Measurements from ENCODE around the gene LNPK.
"Not testable (repeated sequence)": the region's sequence is repeated elsewhere in the genome, so short reads cannot be mapped to it uniquely, and the experiment has no call there.

Gene LNPK

DNA sequence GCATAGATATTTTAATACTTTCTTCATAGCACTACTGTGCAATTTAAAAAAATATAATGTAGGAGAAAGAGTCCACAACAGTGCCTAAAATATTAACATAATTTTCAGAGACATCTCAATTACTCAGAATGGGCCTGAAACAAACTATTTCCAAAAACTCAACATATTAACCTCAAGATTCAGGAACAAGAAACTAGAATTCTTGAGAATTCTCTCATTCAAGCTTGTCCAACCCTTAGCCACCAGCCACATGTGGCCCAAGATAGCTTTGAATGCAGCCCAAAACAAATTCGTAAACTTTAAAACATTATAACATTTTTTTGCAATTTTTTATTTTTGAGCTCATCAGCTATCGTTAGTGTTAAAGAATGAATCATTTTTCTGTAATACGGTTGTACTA is 35.2 kb downstream of the LNPK start:
- no peak for DNase-seq

DNA sequence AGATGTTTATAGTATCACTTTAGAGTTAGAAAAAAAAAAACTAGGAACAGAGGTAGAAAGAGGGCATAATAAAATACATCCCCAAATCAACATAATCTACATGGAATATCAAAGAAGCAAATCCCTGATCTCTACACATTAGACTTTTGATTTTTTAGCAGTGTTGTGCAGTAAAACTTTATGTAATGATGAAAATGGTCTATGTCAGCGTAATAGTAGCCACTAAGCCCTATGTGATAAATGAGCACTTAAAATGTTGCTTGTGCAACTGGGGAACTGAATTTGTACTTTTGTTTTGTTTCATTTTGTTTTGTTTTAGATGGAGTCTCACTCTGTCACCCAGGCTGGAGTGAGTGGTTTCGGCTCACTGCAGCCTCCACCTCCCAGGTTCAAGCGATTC is 36.3 kb downstream of the LNPK start:
- no peak for DNase-seq

GRCh38 chr2:175964195-175964594 is 37.9 kb downstream of the LNPK start:
- DNase-seq = peak in 1 of 2 experiments; percentile 7

DNA sequence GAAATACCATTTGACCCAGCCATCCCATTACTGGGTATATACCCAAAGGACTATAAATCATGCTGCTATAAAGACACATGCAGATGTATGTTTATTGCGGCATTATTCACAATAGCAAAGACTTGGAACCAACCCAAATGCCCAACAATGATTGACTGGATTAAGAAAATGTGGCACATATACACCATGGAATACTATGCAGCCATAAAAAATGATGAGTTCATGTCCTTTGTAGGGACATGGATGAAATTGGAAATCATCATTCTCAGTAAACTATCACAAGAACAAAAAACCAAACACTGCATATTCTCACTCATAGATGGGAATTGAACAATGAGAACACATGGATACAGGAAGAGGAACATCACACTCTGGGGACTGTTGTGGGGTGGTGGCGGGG is 38.9 kb downstream of the LNPK start:
- not testable (repeated sequence) for DNase-seq

DNA sequence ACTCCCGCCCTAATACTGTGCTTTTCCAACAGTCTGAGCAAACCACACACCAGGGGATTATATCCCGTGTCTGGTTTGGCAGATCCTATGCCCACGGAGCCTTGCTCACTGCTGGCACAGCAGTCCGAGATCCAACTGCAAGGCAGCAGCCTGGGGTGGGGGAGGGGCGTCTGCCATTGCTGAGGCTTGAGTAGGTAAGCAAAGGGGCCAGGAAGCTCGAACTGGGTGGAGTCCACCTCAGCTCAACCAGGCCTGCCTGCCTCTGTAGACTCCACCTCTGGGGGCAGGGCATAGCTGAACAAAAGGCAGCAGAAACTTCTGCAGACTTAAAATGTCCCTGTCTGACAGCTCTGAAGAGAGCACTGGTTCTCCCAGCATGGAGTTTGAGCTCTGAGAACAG is 44.2 kb downstream of the LNPK start:
- no peak for DNase-seq

- no peak for DNase-seq
Measured at GRCh38 chr2:175955136-175955535, 46.9 kb downstream of the LNPK start.

GRCh38 chr2:175950512-175950911 is 51.6 kb downstream of the LNPK start:
- no peak for DNase-seq

GRCh38 chr2:175948191-175948590 is 53.9 kb downstream of the LNPK start:
- no peak for DNase-seq

- no peak for DNase-seq
Measured at GRCh38 chr2:175947073-175947472, 55.0 kb downstream of the LNPK start.

DNA sequence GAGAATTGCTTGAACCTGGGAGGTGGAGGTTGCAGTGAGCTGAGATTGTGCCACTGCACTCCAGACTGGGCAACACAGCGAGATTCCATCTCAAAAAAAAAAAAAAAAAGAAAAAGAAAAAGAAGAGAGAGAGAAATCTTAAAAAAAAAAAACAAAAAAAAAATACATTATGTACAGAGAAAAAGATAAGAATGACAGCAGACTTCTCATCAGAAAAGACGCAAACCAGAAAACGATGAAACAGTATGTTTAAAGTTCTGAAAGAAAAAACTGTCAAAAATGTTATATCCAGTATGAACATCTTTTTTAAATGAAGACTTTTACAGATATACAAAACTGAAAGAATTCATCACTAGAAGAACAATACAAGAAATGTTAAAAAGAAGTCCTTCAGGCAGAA is 60.4 kb downstream of the LNPK start:
- no peak for DNase-seq

- no peak for DNase-seq
Measured at GRCh38 chr2:175937216-175937615, 64.9 kb downstream of the LNPK start.

GRCh38 chr2:175935289-175936181 is 66.5 kb downstream of the LNPK start:
- no peak for DNase-seq

DNA sequence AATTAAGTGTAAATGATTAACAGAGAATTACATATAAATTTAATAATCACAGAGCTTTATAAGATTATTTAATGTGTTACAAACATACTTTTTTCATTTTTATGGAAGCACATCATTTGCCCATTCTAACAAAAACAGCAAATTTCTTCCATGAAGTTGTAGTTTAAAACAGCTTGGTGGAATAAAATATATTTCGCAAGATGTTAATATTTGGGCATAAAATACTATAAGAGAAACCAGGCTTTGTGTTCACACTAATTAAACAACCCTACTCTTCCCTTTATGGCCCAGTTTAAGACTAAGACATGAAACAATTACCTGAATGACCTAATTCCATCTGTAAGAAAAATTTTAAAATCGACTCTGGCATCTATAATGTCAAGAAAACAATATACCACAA is 69.4 kb downstream of the LNPK start:
- no peak for DNase-seq

DNA sequence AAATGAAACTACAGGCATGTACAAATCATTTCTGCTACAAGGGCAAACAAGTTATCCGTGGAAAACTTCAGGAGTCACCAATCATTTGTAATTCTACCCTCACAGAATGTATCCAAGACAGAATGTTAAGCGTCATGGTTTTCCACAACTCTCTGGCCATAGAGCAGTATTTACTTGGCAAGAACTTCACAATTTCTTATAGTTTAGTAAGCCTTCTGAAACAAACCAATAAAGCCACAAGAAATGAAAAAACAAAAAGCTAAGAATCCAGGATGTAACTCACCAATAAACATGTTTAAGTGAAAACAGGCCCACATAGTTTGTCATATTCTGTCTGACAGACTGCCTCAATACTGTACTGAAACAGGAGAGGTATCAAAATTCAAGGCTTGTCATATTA is 70.3 kb downstream of the LNPK start:
- DNase-seq = no peak

DNA sequence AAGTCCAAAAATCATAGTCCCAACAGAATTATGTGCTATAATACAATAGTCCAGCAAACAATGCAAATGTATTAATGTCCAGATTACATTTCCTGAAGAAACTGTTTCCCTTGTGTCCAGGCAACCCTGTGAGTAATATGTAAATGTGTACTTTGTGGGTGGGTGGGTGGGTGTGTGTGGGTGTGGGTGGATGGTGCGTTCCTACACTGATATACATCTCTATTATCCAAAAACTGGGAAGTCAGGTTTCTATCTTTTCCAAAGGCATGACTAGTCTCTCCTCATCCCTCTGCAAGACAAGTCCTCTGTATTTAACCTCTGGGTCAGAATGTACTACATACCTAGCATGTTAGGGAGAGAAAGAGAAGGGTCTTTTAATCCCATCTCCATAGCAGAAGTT is 71.6 kb downstream of the LNPK start:
- DNase-seq = no peak

GRCh38 chr2:175929850-175930249 is 72.2 kb downstream of the LNPK start:
- no peak for DNase-seq

GRCh38 chr2:175926272-175926671 is 75.8 kb downstream of the LNPK start:
- no peak for DNase-seq

DNA sequence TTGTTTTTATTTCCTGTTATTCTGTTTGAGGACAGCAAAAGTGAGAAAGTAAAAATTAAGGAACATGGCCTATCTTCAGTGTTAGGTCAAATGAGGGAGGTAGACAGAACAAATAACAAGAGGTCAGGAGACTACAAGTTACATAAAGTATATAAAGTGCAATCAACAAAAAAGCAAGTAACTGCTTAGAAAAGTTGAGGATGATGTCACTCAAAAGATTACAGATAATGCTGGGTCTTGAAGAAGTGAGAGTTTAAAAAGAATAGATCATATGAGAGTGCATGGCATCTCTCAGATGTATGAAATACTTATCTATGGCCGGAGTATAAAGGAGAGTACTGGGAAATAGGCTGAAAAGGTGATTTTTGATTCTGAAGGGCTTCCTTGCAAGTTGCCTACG is 79.9 kb downstream of the LNPK start:
- no peak for DNase-seq

DNA sequence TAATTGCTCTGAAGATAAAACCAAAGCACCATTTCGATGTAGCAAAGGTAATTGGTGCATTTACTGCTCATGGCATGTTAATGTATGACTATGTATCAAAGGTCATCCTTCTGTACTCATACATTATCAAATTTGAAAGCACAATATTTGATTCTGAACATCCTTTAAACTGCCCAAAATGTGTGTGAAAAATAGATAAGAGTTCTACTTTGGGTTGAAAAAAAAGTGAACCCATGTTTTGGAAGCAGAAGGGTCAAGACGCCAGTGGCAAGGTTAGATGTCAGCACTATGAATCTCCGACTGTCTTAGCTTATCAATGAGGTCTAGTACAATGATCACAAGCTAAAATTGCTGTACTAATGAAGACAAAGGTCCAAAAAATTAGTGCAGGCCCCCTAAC is 83.1 kb downstream of the LNPK start:
- no peak for DNase-seq

DNA sequence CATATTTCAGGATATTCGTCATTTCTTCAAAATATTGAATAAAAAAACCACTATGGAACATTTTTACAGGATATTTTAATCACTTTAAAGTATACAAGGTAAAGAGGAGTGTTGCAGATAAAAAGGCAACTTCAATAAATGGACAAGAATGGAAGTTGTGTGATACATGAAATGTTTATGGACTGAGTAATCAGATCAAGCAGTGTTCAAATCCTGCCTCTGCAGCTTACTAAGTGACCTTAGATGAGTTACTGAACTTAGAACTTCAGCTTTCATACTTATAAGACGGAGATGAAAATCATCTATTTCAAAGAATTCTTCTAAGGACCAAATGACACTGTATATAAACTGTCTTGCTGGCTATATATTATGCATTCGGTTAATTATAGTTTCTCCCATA is 87.2 kb downstream of the LNPK start:
- no peak for DNase-seq

DNA sequence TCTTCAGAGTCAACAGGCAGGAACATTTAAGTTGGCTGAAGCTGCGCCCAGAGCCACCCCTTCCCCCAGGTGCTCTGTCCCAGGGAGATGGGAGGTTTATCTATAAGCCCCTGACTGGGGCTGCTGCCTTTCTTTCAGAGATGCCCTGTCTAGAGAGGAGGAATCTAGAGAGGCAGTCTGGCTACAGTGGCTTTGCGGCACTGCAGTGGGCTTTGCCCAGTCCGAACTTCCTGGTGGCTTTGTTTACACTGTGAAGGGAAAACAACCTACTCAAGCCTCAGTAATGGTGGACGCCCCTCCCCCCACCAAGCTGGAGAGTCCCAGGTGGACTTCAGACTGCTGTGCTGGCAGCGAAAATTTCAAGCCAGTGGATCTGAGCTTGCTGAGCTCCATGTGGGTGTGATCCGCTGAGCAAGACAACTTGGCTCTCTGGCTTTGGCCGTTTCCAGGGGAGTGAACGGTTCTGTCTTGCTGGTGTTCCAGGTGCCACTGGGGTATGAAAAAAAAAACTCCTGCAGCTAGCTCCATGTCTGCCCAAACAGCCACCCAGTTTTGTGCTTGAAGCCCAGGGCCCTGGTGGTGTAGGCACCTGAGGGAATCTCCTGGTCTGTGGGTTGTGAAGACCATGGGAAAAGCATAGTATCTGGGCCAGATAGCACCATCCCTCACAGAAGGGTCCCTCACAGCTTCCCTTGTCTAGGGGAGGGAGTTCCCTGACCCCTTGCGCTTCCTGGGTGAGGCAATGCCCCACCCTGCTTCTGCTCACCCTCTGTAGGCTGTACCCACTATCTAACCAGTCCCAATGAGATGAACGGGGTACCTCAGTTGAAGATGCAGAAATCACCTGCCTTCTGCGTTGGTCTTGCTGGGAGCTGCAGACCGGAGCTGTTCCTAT is 88.0 kb downstream of the LNPK start:
- not testable (repeated sequence) for DNase-seq

- not testable (repeated sequence) for DNase-seq
Measured at GRCh38 chr2:175913267-175913666, 88.8 kb downstream of the LNPK start.

DNA sequence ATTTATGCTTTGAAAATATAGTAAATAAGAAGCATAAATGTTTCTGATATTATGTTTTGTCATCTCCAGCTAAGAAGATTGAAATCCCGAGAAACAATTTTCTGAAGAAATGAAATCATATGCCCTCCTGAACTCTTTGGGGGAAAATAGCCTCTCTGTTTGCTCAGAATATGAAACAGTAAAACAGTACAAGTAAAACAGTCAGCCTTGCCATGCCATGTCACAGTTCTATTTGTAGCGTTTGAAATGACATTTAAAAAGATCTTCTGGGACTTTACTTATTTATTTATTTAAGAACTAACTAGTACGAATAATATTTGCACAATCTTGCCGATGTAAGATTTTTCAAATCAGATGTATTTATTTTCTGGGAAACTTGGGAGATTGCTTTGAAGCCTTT is 98.0 kb downstream of the LNPK start:
- no peak for DNase-seq

DNA sequence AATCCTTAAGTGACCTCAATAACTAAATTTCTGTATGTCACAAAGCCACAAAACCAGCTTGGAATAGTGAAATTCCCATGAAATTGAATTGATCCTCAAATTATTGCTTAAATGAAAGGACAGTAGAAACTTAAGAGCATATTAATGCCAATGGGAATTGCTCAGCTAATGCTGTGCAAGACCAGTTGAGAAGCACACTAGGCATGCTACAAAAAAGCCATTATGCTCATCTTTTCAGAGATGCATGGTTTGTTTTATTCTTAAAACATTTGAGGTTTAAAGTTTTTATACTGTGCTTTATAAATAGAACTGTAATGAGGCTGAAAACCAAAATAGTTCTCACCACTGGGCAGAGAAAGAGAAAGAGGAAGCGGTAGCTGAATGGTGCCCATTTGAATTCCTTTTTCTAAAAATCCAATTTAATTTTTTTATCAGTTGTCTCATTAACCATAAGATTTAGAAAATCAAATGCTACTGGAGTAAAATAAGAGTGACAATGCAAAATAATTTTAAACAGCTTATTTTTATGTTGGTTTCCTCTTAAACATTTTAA is 98.6 kb downstream of the LNPK start:
- no peak for DNase-seq
